AG04450 (cell line): ENCODE data around the gene LRRIQ3. TPM values are rescaled to one million over a fixed set of nuclear protein-coding genes. Genes with fewer than 3 reads are reported as not detected.

ENCODE experiments used
- CTCF ChIA-PET: fragments of 300-600, 350-600 bp; formaldehyde crosslinking; extraction: SDS; loops from one replicate; lab custom pipeline; 2022; ENCODE audit warnings: antibody characterized with exemption, inconsistent platforms; lab: Charles Lee
- POLR2A ChIA-PET: fragments of 350-600 bp; formaldehyde crosslinking; extraction: SDS; loops from one replicate; lab custom pipeline; 2021; ENCODE audit warnings: antibody characterized with exemption, inconsistent platforms; lab: Yijun Ruan, JAX
- DNase-seq: peaks from one replicate; pipeline ENCODE4 v3.0.0-alpha.2; 2011; ENCODE audit warnings: low read depth, low spot score
- H3K27ac ChIP-seq: one replicate; pipeline ENCODE4 v1.5.1; 2012; ENCODE audit warnings: low read depth, low read length, control low read depth
- H3K27me3 ChIP-seq: one replicate; pipeline ENCODE4 v1.6.0; 2012; ENCODE audit warnings: low read length; ENCODE audit not compliant: control insufficient read depth, insufficient read depth
- H3K4me3 ChIP-seq: 2 replicates; pipeline ENCODE4 v1.5.1; 2011; ENCODE audit warnings: mild to moderate bottlenecking, low read depth, low read length, control low read depth
- H3K9me3 ChIP-seq: 2 replicates; pipeline ENCODE4 v1.5.1; 2012; ENCODE audit warnings: low read length; ENCODE audit not compliant: control insufficient read depth, insufficient read depth
- CTCF ChIP-seq: IDR thresholded peaks from 2 replicates; pipeline ENCODE4 v1.5.1; 2011; ENCODE audit warnings: low read depth, low read length, control low read depth, inconsistent platforms
- polyA minus RNA-seq: library from RNA; depleted of rRNA, polyadenylated mRNA; stranded (reverse); fragments of >200 nt; gene quantifications from 2 replicates; pipeline ENCODE4 v1.2.3, GENCODE V29; 2011; rRNA and poly(A)+ RNA removed
- polyA plus RNA-seq: library from polyadenylated mRNA; depleted of rRNA; stranded (reverse); fragments of >200 nt; gene quantifications from 2 replicates; pipeline ENCODE4 v1.2.3, GENCODE V29; 2011; rRNA removed

The LRRIQ3 gene, protein sequence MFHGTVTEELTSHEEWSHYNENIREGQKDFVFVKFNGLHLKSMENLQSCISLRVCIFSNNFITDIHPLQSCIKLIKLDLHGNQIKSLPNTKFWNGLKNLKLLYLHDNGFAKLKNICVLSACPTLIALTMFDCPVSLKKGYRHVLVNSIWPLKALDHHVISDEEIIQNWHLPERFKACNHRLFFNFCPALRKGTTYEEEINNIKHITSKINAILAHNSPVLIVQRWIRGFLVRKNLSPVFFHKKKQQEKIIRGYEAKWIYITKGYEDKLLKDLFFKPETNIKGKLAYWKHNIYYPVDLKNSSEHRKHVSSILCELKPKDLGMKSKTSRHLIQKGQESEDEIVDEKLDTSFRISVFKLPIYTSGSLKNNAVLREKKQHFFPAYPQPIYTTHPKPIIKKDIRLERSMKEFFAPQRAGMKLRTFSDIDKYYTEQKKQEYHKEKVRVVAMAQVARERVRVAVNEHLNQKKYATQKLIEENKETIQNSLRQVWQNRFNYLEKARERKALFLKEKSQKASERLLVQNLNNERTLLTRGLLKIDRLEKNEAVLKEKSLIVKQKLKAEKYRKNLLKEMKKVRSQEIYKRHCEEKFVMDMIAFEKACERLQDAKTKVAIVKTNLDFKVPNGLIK
- polyA plus RNA-seq (1.1 and 1.5 TPM in 2 replicates), polyA minus RNA-seq (1.1 and 1.2 TPM in 2 replicates)

DNA sequence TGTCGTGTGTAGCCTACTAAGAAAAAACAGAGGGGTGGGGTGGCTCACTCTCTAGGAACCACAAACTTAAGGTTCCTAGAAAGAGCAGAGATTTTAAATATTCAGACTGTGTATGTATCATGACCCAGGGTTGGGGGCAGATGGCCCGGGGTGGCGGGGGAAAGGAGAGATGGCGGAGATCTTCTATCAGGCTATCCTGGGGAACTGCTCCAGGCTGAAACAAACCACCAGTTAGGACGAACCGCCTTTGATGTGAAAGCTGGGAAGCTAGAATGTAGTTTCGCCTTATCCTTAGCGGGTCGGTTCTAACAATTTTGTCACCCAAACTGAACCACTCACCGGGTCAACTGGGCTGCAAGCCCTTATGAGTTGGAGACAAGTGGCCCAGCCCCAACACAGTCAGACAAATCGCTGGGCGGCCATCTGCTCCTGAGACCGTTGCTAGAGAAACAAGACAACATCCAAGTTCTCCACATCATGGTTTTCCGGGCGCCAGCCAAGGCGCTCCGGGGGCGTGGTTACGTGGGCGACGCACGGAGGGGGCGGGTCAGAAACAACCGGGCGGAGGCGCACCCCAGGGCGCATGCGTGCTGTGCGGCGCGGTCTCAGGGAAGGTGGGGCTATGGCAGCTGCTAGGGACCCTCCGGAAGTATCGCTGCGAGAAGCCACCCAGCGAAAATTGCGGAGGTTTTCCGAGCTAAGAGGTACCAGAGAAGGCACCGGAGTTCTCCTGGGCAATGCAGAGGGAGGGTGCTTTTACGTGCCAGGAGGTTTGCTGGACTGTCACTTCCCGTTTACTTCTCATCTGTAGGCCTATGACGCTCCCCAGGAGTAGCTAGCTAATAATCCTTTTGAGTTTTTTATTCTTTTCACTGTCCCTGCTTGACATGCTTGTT, at the start of gene LRRIQ3, which contains the start of gene FPGT:
Gene LRRIQ3, minus strand, starts transcription at position 520 of the 896 bp plus-strand sequence. CDS start 14,492 bp downstream, outside the sequence.
Gene FPGT, plus strand, starts transcription at position 586 of the 896 bp plus-strand sequence. Its CDS starts 37 bp downstream, at position 623.
- Histone ChIP-seq H3K4me3 (peak within 1 kb of the TSS; percentile 86), H3K27me3 (no peaks in the 10 kb centered on the region), H3K9me3 (no peaks in the 10 kb centered on the region), H3K27ac (peak within 1 kb of the TSS; percentile 82)
- TF ChIP-seq CTCF = no peak
- peak; percentile 87 for DNase-seq
- ChIA-PET POLR2A (no interaction called here), CTCF (interaction anchor here (1.0 to 1.5 kb wide), 2 partner anchors 45 to 271 kb away, joined by 3 to 9 read pairs; no protein-coding TSS in a partner anchor)

DNA sequence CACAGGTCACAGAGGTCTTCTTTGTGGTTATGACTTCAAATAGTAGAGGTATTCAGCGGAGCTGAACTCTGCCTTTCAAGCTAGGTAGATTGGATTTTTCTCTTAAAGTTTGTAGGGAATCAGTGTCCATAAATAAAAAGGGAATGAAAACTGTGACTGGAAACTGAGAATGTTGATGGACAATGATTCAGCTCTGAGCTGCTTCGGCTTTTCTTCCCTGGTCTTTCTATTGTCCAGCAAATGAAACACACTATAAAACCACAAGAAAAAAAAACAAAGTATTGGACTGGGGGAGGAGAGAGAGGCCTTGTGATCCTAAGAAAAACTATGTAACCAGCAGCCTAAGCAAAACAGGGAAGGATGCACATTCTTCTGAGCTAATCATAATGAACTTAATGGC, 48.3 kb upstream of the LRRIQ3 start:
- ChIA-PET POLR2A (interaction anchor here (0.7 kb wide), 1 partner anchor 849 kb away, joined by 3 read pairs; no protein-coding TSS in a partner anchor), CTCF (interaction anchor here (0.9 to 1.9 kb wide), 2 partner anchors 28 to 222 kb away, joined by 3 to 7 read pairs; no protein-coding TSS in a partner anchor)
- no peak for DNase-seq
- no peaks in the 10 kb centered on the region for H3K27me3 ChIP-seq
- H3K9me3 ChIP-seq = peaks cover 8% of the 10 kb centered on the region; the same call in 1 of the 2 replicates
- H3K4me3 ChIP-seq = no peak overlapping the region
- no peak overlapping the region for H3K27ac ChIP-seq
- TF ChIP-seq CTCF = no peak

GRCh38 chr1:74245168-74245772, 47.3 kb upstream of the LRRIQ3 start:
- no peak for DNase-seq
- no peak overlapping the region for H3K4me3 ChIP-seq
- CTCF ChIA-PET = interaction anchor here (1.9 kb wide), 1 partner anchor 223 kb away, joined by 7 read pairs; no protein-coding TSS in a partner anchor
- H3K27ac ChIP-seq = no peak overlapping the region
- peaks cover 8% of the 10 kb centered on the region; the same call in 1 of the 2 replicates for H3K9me3 ChIP-seq
- no peaks in the 10 kb centered on the region for H3K27me3 ChIP-seq
- no peak for TF ChIP-seq CTCF
- POLR2A ChIA-PET = no interaction called here

GRCh38 chr1:74237787-74238186, 39.8 kb upstream of the LRRIQ3 start:
- Histone ChIP-seq H3K27me3 (no peaks in the 10 kb centered on the region), H3K27ac (no peak overlapping the region), H3K4me3 (no peak overlapping the region), H3K9me3 (no peaks in the 10 kb centered on the region)
- CTCF ChIA-PET = interaction anchor here (1.7 kb wide), 1 partner anchor 231 kb away, joined by 6 read pairs; no protein-coding TSS in a partner anchor
- DNase-seq = no peak
- POLR2A ChIA-PET = no interaction called here
- no peak for TF ChIP-seq CTCF
